Measurements from ENCODE around the gene JAK2. TPM values are rescaled to one million over a fixed set of nuclear protein-coding genes. Genes with fewer than 3 reads are reported as not detected.

JAK2 gene
- total RNA-seq, 1 donor from 2014 or later: 9.0 TPM

GRCh38 chr9:5112646-5113045, 127.6 kb downstream of the JAK2 start:
- FAIRE-seq (no peak), DNase-seq (ENCODE audit: low read depth) (no peak)
- no peak overlapping the region for H3K4me3 ChIP-seq (ENCODE audit: low read depth, low read length)
- peaks cover 17% of the 10 kb centered on the region for H3K36me3 ChIP-seq (ENCODE audit: control insufficient read depth, insufficient read depth, low read length)
- TF ChIP-seq, protein P1, sequence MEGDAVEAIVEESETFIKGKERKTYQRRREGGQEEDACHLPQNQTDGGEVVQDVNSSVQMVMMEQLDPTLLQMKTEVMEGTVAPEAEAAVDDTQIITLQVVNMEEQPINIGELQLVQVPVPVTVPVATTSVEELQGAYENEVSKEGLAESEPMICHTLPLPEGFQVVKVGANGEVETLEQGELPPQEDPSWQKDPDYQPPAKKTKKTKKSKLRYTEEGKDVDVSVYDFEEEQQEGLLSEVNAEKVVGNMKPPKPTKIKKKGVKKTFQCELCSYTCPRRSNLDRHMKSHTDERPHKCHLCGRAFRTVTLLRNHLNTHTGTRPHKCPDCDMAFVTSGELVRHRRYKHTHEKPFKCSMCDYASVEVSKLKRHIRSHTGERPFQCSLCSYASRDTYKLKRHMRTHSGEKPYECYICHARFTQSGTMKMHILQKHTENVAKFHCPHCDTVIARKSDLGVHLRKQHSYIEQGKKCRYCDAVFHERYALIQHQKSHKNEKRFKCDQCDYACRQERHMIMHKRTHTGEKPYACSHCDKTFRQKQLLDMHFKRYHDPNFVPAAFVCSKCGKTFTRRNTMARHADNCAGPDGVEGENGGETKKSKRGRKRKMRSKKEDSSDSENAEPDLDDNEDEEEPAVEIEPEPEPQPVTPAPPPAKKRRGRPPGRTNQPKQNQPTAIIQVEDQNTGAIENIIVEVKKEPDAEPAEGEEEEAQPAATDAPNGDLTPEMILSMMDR (IDR thresholded peaks at IDR 0.05; ENCODE audit: insufficient read depth, low read length, severe bottlenecking): no peak
- H3K27me3 ChIP-seq (ENCODE audit: control insufficient read depth, insufficient read depth, low read length): no peaks in the 10 kb centered on the region

DNA sequence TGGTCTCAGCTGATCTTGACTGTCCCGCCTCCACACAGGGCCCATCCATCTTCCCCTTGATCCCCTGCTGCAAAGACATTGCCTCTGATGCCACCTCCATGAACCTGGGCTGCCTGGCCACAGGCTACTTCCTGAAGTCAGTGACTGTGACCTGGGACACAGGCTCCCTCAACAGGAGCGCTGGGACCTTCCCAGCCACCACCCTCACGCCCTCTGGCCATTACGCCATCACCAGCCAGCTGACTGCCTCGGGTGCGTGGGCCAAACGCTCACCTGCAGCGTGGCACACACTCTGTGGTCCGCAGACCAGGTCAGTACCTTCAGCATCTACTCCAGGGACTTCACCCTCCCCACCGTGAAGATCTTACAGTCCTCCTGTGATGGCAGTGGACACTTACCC, 128.5 kb downstream of the JAK2 start:
- no peaks in the 10 kb centered on the region for H3K27me3 ChIP-seq (ENCODE audit: control insufficient read depth, insufficient read depth, low read length)
- TF ChIP-seq, protein P1 (IDR thresholded peaks at IDR 0.05; ENCODE audit: insufficient read depth, low read length, severe bottlenecking): no peak
- H3K4me3 ChIP-seq (ENCODE audit: low read depth, low read length): no peak overlapping the region
- DNase-seq (ENCODE audit: low read depth) (no peak), FAIRE-seq (no peak)
- peaks cover 17% of the 10 kb centered on the region for H3K36me3 ChIP-seq (ENCODE audit: control insufficient read depth, insufficient read depth, low read length)

DNA sequence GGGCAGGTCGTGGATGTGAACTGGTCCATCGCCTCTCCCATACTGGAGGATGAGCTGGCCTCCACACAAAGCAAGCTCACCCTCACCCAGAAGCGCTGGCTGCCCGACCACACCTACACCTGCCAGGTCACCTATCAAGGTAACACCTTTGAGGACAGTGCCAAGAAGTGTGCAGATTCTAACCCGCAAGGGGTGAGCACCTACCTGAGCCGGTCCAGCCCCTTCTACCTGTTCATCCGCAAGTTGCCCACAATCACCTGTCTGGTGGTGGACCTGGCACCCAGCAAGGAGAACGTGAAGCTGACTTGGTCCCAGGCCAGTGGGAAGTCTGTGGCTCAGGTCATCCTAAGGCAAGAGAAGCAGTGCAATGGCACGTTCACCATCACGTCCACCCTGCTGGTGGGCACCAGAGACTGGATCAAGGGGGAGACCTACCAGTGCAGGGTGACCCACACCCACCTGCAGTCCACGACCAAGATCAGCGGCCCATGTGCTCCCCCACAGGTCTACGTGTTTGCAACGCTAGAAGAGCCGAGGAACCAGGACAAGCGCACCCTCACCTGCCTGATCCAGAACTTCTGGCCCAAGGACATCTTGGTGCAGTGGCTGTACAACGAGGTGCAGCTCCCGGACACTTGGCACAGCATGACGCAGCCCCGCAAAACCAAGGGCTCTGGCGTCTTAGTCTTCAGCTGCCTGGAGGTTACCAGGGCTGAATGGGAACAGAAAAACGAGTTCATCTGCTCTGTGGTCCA, 129.1 kb downstream of the JAK2 start:
- Histone ChIP-seq H3K36me3 (ENCODE audit: control insufficient read depth, insufficient read depth, low read length) (peaks cover 17% of the 10 kb centered on the region), H3K27me3 (ENCODE audit: control insufficient read depth, insufficient read depth, low read length) (no peaks in the 10 kb centered on the region), H3K4me3 (ENCODE audit: low read depth, low read length) (no peak overlapping the region)
- DNase-seq (ENCODE audit: low read depth): no peak
- TF ChIP-seq, protein P1 (IDR thresholded peaks at IDR 0.05; ENCODE audit: insufficient read depth, low read length, severe bottlenecking): no peak
- FAIRE-seq: peak; percentile 58

DNA sequence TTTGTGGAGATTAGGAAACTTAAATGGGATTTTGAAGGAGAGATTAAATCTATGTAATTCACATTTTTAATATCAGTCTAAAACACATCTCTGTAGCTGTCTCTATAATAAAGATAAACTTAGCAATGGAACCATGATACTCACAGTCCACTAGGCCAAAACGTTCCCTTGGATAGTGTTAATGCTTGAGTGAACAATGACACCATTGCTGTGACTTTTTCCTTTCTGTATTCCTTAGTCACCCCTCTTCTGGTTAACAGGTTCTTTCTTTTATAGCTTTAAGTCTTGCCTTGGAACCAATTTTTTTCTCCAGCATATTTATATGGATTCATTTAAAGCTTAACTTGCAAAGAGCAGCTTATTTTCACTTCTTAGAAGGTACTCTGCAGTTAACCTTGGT, 137.0 kb downstream of the JAK2 start:
- Histone ChIP-seq H3K4me3 (ENCODE audit: low read depth, low read length) (no peak overlapping the region), H3K36me3 (ENCODE audit: control insufficient read depth, insufficient read depth, low read length) (no peaks in the 10 kb centered on the region), H3K27me3 (ENCODE audit: control insufficient read depth, insufficient read depth, low read length) (no peaks in the 10 kb centered on the region)
- FAIRE-seq (no peak), DNase-seq (ENCODE audit: low read depth) (no peak)
- TF ChIP-seq, protein P1 (IDR thresholded peaks at IDR 0.05; ENCODE audit: insufficient read depth, low read length, severe bottlenecking): no peak

DNA sequence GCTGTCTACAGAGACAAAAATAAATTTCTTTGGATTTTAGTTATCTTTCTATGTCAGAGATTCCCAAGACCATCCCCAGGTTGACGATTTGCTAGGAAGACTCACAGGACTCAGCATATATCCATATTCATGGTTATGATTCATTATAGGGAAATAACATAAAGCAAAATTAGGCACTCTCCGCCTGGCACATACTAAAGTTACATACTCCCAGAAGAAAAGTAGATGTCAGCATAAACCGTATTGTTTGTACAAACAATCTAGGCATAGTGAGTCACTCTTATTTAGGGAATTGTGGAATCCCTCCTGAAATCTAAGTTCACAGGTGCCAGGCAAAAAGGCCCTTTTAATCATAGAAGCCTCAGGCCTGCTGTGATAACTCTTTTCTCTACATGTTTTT, 137.4 kb downstream of the JAK2 start:
- Histone ChIP-seq H3K27me3 (ENCODE audit: control insufficient read depth, insufficient read depth, low read length) (no peaks in the 10 kb centered on the region), H3K4me3 (ENCODE audit: low read depth, low read length) (no peak overlapping the region), H3K36me3 (ENCODE audit: control insufficient read depth, insufficient read depth, low read length) (no peaks in the 10 kb centered on the region)
- FAIRE-seq (no peak), DNase-seq (ENCODE audit: low read depth) (peak; percentile 23)
- TF ChIP-seq, protein P1 (IDR thresholded peaks at IDR 0.05; ENCODE audit: insufficient read depth, low read length, severe bottlenecking): no peak

DNA sequence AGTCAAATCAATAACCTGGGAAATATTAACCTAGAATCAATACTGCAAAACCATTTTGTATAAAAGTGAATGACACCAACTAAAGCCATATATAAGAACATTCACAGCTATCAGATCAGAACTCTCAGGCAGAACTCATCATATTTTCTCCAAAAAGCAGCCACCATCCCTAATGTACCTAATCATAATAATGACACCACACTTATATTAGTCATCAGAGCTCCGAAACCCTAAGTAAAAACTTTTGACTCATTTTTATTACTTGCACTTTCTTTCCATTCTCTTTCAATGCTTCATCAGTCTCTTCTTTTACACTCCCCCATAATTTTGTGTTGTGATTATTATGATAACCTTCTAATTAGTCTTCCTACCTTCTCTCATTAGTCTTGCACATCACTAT, 155.1 kb downstream of the JAK2 start:
- no peak for FAIRE-seq

More for the DNA sequence above, 155.1 kb downstream of the JAK2 start:
- TF ChIP-seq, protein P1 (IDR thresholded peaks at IDR 0.05; ENCODE audit: insufficient read depth, low read length, severe bottlenecking): no peak
- H3K4me3 ChIP-seq (ENCODE audit: low read depth, low read length): no peak overlapping the region
- DNase-seq (ENCODE audit: low read depth): peak; percentile 26
- no peaks in the 10 kb centered on the region for H3K27me3 ChIP-seq (ENCODE audit: control insufficient read depth, insufficient read depth, low read length)
- H3K36me3 ChIP-seq (ENCODE audit: control insufficient read depth, insufficient read depth, low read length): no peaks in the 10 kb centered on the region
